ENCODE data around the gene CSF3. TPM values are rescaled to one million over a fixed set of nuclear protein-coding genes. Genes with fewer than 3 reads are reported as not detected.

CSF3 gene
- total RNA-seq, 2 donors from 2014 or later, result not detected

- ATAC-seq (replicated peaks), result no peak
- Mint-ChIP-seq H3K4me1 (peaks cover 19% of the 10 kb centered on the region), H3K4me3 (peak overlapping the region; percentile 38), H3K27me3 (no peaks in the 10 kb centered on the region), H3K27ac (peak overlapping the region; percentile 48), H3K36me3 (ENCODE audit: low read depth) (peaks cover 84% of the 10 kb centered on the region), H3K9me3 (no peaks in the 10 kb centered on the region)
Observed at GRCh38 chr17:40025559-40025958, 10.3 kb downstream of the CSF3 start.

DNA sequence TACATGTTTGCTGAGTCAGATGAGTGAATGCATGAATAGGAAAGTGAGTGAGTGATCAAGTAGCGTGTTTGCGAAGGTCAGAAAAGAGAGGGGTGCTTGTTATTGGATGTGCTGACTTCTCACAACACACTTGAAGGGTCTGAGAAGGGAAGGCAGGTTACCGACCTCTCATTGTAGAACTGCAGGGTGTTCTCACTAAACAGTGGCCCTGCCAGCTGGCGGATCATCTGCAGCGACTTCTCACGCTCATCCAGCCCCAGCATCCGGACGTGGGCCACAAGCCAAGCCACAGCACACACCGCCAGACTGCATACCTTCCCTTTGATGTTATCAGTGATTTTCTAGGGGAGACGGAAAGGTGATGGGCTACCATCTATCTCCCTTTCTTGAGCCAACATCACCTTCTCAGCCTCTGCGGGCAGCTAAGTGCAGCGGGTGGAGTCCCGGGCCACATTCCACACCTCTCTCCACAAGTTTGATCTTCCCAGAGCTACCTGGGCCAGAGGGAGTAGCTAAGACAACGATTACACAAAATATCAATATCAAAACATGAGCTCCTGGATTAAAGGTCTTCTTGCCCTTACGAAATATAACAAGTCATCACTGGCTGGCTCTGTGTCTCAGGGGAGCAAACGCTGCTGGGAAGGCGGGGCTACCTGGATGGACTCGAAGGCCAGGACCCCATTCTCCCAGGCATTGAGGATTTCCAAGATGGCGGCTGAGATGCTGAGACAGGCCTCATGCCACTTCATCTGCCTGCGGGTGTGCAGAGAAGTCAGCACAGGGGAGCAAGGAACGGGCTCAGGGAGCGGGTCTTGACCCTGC, 11.0 kb downstream of the CSF3 start:
- Mint-ChIP-seq H3K9me3 (no peaks in the 10 kb centered on the region), H3K4me3 (peak overlapping the region; percentile 38), H3K27ac (peak overlapping the region; percentile 48), H3K27me3 (no peaks in the 10 kb centered on the region), H3K4me1 (peaks cover 17% of the 10 kb centered on the region), H3K36me3 (ENCODE audit: low read depth) (peaks cover 84% of the 10 kb centered on the region)
- ATAC-seq (replicated peaks), result peak; percentile 26

- Mint-ChIP-seq H3K4me1 (peaks cover 14% of the 10 kb centered on the region), H3K36me3 (ENCODE audit: low read depth) (peaks cover 81% of the 10 kb centered on the region), H3K4me3 (peak overlapping the region; percentile 38), H3K27ac (no peak overlapping the region), H3K9me3 (no peaks in the 10 kb centered on the region), H3K27me3 (no peaks in the 10 kb centered on the region)
- peak; percentile 92 for ATAC-seq (replicated peaks)
Observed at GRCh38 chr17:40026816-40027613, 11.8 kb downstream of the CSF3 start.

DNA sequence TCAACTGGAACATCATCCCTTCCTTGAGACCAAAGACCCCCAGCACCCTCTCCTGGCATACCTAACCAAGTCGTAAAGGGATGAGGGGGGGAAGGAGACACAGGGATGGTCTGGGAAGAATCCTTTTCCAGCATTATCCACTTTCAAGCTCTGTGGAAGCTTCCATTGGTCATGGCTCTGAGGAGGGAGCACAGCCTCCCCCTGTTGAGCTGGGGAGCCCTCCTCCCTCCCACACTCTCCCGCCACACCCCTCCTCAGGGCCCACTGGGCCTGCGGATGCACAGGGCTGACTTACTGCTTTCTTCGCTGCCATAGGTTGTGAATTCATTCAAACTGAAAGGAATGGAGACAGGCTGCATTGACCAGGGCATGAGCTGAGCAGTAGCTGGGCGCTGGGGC, 12.4 kb downstream of the CSF3 start:
- H3K27me3 Mint-ChIP-seq, result no peaks in the 10 kb centered on the region
- H3K27ac Mint-ChIP-seq, result no peak overlapping the region
- H3K4me3 Mint-ChIP-seq, result no peak overlapping the region
- H3K36me3 Mint-ChIP-seq (ENCODE audit: low read depth), result peaks cover 81% of the 10 kb centered on the region
- no peak for ATAC-seq (replicated peaks)
- H3K4me1 Mint-ChIP-seq, result peaks cover 14% of the 10 kb centered on the region
- H3K9me3 Mint-ChIP-seq, result no peaks in the 10 kb centered on the region

DNA sequence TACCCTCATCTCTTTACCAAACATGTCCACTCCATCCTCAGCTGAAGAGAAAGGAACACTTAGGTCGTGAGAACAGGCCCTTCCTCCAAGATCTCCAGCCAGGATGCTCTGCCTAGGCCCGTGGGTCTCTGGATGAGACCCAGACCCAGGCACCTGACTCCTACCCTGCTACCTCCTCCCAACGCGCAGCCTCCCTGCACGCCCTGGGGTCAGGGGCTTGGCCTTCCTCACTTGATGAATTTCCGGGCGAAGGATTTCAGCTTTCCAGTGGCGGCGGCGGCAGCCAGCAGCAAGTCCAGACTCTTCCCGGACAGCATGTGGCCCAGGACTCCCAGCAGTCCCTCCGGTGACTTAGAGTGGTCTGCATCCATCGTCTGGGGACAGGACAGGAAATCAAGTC, 13.4 kb downstream of the CSF3 start:
- Mint-ChIP-seq H3K4me3 (no peak overlapping the region), H3K36me3 (ENCODE audit: low read depth) (peaks cover 86% of the 10 kb centered on the region), H3K27ac (peak overlapping the region; percentile 58), H3K27me3 (no peaks in the 10 kb centered on the region), H3K4me1 (peaks cover 14% of the 10 kb centered on the region), H3K9me3 (no peaks in the 10 kb centered on the region)
- no peak for ATAC-seq (replicated peaks)

- H3K9me3 Mint-ChIP-seq, result no peaks in the 10 kb centered on the region
- no peak overlapping the region for H3K4me3 Mint-ChIP-seq
- no peak overlapping the region for H3K27ac Mint-ChIP-seq
- ATAC-seq (replicated peaks), result no peak
- no peaks in the 10 kb centered on the region for H3K27me3 Mint-ChIP-seq
- no peaks in the 10 kb centered on the region for H3K4me1 Mint-ChIP-seq
- H3K36me3 Mint-ChIP-seq (ENCODE audit: low read depth), result peaks cover 84% of the 10 kb centered on the region
Observed at GRCh38 chr17:40031706-40032105, 16.5 kb downstream of the CSF3 start.

DNA sequence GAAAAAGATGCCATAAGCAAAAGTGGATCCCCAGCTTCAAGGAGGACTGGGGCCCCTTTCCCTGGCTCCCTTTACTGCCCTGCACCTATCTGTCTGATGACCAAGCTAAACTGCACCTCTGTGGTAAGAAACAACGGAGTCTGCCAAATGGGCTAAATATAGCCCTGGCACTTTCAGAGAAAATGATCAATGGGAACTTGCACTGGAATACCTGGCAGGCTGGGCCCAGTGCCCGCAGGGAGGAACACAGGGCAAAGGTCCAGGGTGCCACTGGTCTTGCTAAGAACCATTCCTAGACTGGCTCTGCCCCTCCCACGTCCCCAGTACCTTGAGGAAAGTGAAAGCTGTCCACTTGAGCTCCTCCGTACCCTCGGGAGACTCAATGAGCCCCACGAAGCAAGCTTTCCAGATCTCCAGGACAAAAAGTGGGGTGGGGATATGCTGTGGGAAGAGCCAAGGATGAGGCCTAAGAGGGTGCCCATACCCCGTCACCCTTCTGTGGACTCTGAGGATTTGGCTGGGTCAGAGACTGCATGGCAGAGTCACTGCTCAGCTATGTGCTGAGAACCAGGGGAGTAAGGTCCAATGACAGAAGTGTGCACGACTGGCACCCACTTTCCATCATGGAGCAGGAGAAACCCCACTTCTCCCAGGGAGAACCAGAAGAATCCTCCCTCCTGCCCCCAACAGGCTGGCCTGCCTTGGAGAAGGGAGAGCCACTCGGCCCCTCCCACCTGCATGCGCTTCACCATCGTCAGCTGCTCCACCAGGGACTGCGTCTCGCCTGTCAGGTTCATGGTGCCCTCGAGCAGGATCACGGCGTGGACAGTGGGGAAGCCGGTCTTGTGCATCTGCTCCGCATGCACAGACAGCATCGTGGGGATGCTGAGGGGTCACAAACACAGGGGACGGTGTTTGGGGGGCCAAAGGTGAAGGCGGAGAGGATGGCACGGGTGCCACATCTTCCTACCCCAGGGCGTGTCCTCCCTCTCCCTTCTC, 17.4 kb downstream of the CSF3 start:
- Mint-ChIP-seq H3K4me3 (no peak overlapping the region), H3K9me3 (no peaks in the 10 kb centered on the region), H3K4me1 (no peaks in the 10 kb centered on the region), H3K27me3 (no peaks in the 10 kb centered on the region), H3K27ac (no peak overlapping the region), H3K36me3 (ENCODE audit: low read depth) (peaks cover 77% of the 10 kb centered on the region)
- no peak for ATAC-seq (replicated peaks)

- Mint-ChIP-seq H3K4me3 (no peak overlapping the region), H3K36me3 (ENCODE audit: low read depth) (peaks cover 74% of the 10 kb centered on the region), H3K9me3 (no peaks in the 10 kb centered on the region), H3K27ac (no peak overlapping the region), H3K27me3 (no peaks in the 10 kb centered on the region), H3K4me1 (no peaks in the 10 kb centered on the region)
- no peak for ATAC-seq (replicated peaks)
Observed at GRCh38 chr17:40033339-40033738, 18.1 kb downstream of the CSF3 start.

DNA sequence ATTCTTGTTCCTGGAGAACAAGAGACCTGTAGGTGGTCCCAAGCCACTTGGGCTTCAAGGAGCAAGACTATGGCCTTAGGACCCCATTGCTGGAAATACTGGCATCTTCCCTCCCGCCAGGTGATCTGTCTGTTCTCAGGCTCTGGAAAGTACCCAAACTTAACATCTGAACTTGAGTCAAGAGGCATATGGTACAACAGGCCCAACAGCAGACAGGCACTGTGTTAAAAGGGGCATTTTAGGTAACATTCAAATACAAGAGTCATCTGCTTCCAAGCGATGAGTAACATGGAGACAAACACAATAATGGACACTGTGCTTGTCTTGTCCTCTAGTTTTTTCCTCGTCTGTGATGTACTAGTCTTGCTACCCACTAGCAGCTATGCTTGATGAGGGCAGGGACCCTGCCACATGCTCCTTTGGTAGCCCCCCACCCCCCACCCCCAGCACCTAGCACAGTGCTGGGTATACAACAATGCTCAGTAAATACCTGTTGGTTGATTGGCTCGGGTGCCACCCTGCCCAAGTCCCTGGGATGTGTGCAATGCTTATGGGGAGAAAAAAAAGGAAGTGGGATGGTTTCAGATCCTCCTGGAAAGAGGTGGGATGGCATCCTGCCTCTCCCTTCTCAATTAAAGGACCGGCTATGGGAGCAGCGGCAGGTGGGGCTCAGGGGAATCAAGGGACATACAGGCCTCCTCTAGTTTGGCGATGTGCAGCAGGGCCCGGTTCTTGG, 19.4 kb downstream of the CSF3 start:
- ATAC-seq (replicated peaks), result no peak
- H3K27ac Mint-ChIP-seq, result no peak overlapping the region
- H3K36me3 Mint-ChIP-seq (ENCODE audit: low read depth), result peaks cover 67% of the 10 kb centered on the region
- H3K9me3 Mint-ChIP-seq, result no peaks in the 10 kb centered on the region
- no peaks in the 10 kb centered on the region for H3K4me1 Mint-ChIP-seq
- H3K4me3 Mint-ChIP-seq, result no peak overlapping the region
- H3K27me3 Mint-ChIP-seq, result no peaks in the 10 kb centered on the region

DNA sequence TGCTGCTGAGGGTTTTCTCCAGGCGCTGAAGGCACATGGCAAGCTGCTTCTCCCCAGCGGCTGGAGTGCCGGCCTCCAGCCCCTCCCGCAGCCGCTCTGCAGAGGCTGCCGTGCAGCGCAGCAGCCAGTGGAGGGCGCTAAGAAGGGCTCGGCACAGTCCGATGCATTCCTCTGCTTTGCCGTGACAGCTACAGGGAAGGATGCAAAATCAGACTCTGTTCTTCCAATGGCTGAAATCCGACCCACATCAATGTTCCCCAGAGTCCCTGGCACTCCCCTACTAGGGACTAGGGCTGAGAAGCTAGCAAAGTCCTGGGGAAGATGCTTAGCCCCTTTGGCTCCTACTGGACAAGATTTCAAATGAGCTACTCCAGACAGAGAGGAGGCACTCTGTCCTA, 19.9 kb downstream of the CSF3 start:
- peaks cover 61% of the 10 kb centered on the region for H3K36me3 Mint-ChIP-seq (ENCODE audit: low read depth)
- no peak for ATAC-seq (replicated peaks)
- H3K4me3 Mint-ChIP-seq, result no peak overlapping the region
- no peaks in the 10 kb centered on the region for H3K9me3 Mint-ChIP-seq
- H3K27ac Mint-ChIP-seq, result no peak overlapping the region
- H3K27me3 Mint-ChIP-seq, result no peaks in the 10 kb centered on the region
- H3K4me1 Mint-ChIP-seq, result no peaks in the 10 kb centered on the region

DNA sequence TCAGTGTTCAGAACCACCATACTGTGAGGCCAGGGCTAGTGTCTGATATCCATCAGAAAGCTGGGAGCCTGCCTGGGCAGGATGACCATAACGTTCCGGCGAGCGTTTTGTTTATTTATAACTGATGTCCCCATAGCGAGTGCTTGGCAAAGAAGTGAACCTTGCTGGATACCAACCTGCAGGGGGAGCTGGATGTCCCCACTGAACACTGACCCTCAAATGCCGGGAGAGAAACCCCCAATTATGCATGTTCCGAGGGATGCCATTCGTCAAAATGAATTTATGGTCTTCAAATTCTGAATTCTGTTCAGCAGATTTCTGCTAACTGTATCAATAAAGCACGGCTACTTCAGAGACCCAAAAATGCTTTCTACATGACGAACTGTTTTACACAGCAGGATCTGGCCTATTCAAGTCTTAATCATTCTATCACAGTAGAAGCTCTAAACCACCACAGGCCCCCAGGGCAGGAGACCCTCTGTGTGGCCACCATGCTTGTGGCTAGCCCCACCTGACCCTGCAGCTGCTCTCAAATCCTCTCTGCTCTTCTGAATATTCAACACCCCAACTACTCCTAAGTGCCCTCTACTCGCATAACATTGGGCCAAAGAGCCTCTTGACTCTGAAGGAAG, 23.8 kb downstream of the CSF3 start:
- H3K4me3 Mint-ChIP-seq, result no peak overlapping the region
- no peaks in the 10 kb centered on the region for H3K9me3 Mint-ChIP-seq
- ATAC-seq (replicated peaks), result no peak
- H3K36me3 Mint-ChIP-seq (ENCODE audit: low read depth), result peaks cover 57% of the 10 kb centered on the region
- H3K27ac Mint-ChIP-seq, result no peak overlapping the region
- H3K4me1 Mint-ChIP-seq, result no peaks in the 10 kb centered on the region
- no peaks in the 10 kb centered on the region for H3K27me3 Mint-ChIP-seq

- ATAC-seq (replicated peaks), result no peak
- no peaks in the 10 kb centered on the region for H3K4me1 Mint-ChIP-seq
- H3K9me3 Mint-ChIP-seq, result no peaks in the 10 kb centered on the region
- peaks cover 53% of the 10 kb centered on the region for H3K36me3 Mint-ChIP-seq (ENCODE audit: low read depth)
- H3K4me3 Mint-ChIP-seq, result no peak overlapping the region
- no peaks in the 10 kb centered on the region for H3K27me3 Mint-ChIP-seq
- H3K27ac Mint-ChIP-seq, result peak overlapping the region; percentile 12
Observed at GRCh38 chr17:40041196-40041595, 26.0 kb downstream of the CSF3 start.

DNA sequence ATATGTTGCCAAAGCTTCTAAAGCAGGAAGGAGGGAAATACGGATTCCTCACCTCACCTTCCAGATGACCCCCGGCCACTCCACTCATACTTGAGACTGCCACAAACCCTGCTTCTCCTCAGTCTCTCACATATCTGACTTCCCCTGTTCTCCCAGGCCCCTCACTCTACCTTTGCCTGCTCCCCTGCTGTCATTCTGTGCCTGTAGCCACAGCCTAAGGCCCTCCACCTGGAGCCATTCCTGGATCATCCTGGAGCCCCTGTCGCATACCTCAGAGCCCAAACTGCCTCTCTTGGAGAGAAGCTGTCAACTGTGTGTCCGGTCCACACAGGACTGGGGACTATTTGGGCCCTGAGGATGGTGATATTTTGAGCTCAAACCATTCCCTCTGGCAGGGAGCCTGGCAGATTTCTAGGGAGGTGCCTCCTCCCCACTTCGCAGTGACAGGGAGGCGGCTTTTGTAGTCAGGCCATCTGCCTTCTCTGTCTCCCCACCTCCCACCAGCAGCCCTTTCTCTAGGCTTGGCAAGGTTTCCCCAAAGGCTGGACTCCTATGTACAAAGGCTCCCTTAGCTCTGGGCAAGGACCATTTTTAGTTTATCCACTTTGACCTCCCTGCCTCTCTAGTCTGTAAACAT, 41.3 kb downstream of the CSF3 start:
- H3K9me3 Mint-ChIP-seq, result no peaks in the 10 kb centered on the region
- peaks cover 26% of the 10 kb centered on the region for H3K36me3 Mint-ChIP-seq (ENCODE audit: low read depth)
- peaks cover 4% of the 10 kb centered on the region for H3K4me1 Mint-ChIP-seq
- ATAC-seq (replicated peaks), result no peak
- H3K27me3 Mint-ChIP-seq, result no peaks in the 10 kb centered on the region
- H3K4me3 Mint-ChIP-seq, result no peak overlapping the region
- no peak overlapping the region for H3K27ac Mint-ChIP-seq

Data from activated T-helper 17 cell treated with anti-CD3 and anti-CD28 coated beads, Interleukin-2, amount 50 U/mL, for 72 hours (primary cell).